ENCODE results near the gene ABHD13.
"Not testable (repeated sequence)": the region's sequence is repeated elsewhere in the genome, so short reads cannot be mapped to it uniquely, and the experiment has no call there.

GRCh38 chr13:108267855-108268254 is 49.7 kb downstream of the ABHD13 start:
- not testable (repeated sequence) for TF ChIP-seq CTCF (IDR thresholded peaks at IDR 0.05); ZFX (IDR thresholded peaks at IDR 0.05; ENCODE audit: borderline replicate concordance)
